ENCODE data around the gene KIAA1217. TPM values are rescaled to one million over a fixed set of nuclear protein-coding genes. Genes with fewer than 3 reads are reported as not detected.

Gene KIAA1217
- total and polyA plus RNA-seq, 2 of the 8 experiments (the other 6 are each of a cell fraction or from before 2014, with no cell fraction given) = 4.5 to 15.6 TPM

DNA sequence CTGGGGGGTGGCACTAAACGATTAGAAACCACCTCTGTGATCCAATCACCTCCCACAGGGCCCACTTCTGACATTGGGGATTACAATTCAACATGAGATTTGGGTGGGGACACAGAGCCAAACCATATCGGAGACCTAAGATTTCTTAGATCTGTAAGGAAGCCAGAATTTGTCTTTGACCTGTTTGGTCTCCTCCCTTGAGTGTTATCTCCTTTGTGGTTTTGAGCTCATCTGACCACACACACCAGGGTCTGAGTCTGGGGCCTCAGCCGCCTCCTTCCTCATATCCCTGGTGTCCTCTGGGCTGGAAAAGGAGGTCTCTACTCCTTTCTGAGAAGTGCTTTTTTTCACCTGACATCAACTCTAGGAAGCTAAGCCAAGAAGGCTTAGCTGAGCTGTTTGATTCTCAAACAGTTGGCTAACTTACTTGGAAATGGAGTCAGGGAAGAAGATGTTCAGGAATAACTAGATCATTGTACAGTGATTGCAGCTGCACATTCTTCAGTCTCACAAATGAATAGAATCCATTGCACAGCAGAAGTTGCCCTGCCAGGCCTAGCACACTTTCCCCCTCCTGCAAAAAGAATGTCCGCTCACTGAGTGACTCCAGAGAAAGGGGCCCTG, 347.3 kb downstream of the KIAA1217 start:
- no peak overlapping the region for H3K27ac ChIP-seq (ENCODE audit: low read depth, low read length)
- H3K4me3 ChIP-seq (ENCODE audit: extremely low read depth in 1 of 4, insufficient read depth in 2 of 4, low read depth in 3 of 4, low read length in 4 of 4) = no peak overlapping the region
- FAIRE-seq (no peak), DNase-seq (ENCODE audit: low read depth in 1 of 2, low spot score in 2 of 2) (no peak)
- peaks cover 10 to 17% of the 10 kb centered on the region in 2 experiments; a peak in 3 of 4 replicates for H3K9me3 ChIP-seq (ENCODE audit: insufficient read depth in 2 of 2, low read depth in 1 of 2, low read length in 1 of 2)
- TF ChIP-seq KDM1A (IDR thresholded peaks at IDR 0.05; ENCODE audit: borderline replicate concordance, low read length) (no peak), NRF1 (IDR thresholded peaks at IDR 0.05; ENCODE audit: low read depth, low read length) (no peak), CHD2 (IDR thresholded peaks at IDR 0.05; ENCODE audit: low read length) (no peak), KDM5A (IDR thresholded peaks at IDR 0.05; ENCODE audit: low read length) (no peak), EZH2 (IDR thresholded peaks at IDR 0.05; ENCODE audit: low read depth, low read length, severe bottlenecking) (no peak), CBX8 (IDR thresholded peaks at IDR 0.05; ENCODE audit: borderline replicate concordance, low read depth, low read length) (no peak)
- H3K27me3 ChIP-seq (replicated peaks in 1 of 4; ENCODE audit: control insufficient read depth in 3 of 4, extremely low read depth in 1 of 4, insufficient read depth in 3 of 4, low read length in 3 of 4) = no peaks in the 10 kb centered on the region
- H3K56ac ChIP-seq (replicated peaks; ENCODE audit: insufficient read length, low read depth, low read length) = no peak overlapping the region
- no peak overlapping the region for H4K91ac ChIP-seq (replicated peaks; ENCODE audit: insufficient read length, low read length)
- peaks cover 3 to 8% (median 7%) of the 10 kb centered on the region in 4 experiments; a peak in 6 of 7 replicates for H3K4me1 ChIP-seq (replicated peaks in 1 of 4; ENCODE audit: control insufficient read depth in 3 of 4, insufficient read depth in 4 of 4, low read length in 3 of 4)
- ChIA-PET POLR2A (ENCODE audit: partially characterized antibody) (no interaction called here), CTCF (ENCODE audit: partially characterized antibody) (interaction anchor here (1.0 to 5.4 kb wide), 12 partner anchors 8 to 863 kb away, joined by 3 to 28 read pairs (median 4); no protein-coding TSS in a partner anchor)
- H3K4ac ChIP-seq (replicated peaks; ENCODE audit: insufficient read length, low read depth, low read length) = no peak overlapping the region
- no peaks in the 10 kb centered on the region for H3K79me2 ChIP-seq (ENCODE audit: control insufficient read depth in 1 of 2, insufficient read depth in 2 of 2, low read length in 2 of 2)
- no peak overlapping the region for H2BK5ac ChIP-seq (ENCODE audit: low read depth, low read length)
- no peak overlapping the region for H3K14ac ChIP-seq (ENCODE audit: insufficient read length)
- no peak overlapping the region for H3K9ac ChIP-seq (replicated peaks in 1 of 4; ENCODE audit: extremely low read depth in 1 of 4, low read depth in 3 of 4, low read length in 3 of 4)
- no peaks in the 10 kb centered on the region for H3K79me1 ChIP-seq (ENCODE audit: low read depth, low read length)
- 80% methylated on average over 4 of the region's 4 CpGs; no CpG with 5 or more reads in 1 of the 2 experiments for WGBS, 2 experiments (ENCODE audit: extremely low coverage in 1 of 2, insufficient coverage in 1 of 2, insufficient read length in 1 of 2, insufficient replicate concordance in 2 of 2, low coverage in 1 of 2, low lambda C conversion rate in 2 of 2, missing lambda C conversion rate in 1 of 2)
- 0 out of 2 replicates have a peak, but pooled peaks cover 2% of the 10 kb centered on the region for H3K23me2 ChIP-seq (ENCODE audit: low read depth, low read length)
- no peaks in the 10 kb centered on the region; a peak in 1 of 8 replicates for H3K36me3 ChIP-seq (ENCODE audit: control insufficient read depth in 2 of 4, insufficient read depth in 4 of 4, low read length in 3 of 4)
- no peak overlapping the region for H3K4me2 ChIP-seq (ENCODE audit: insufficient read depth in 1 of 2, low read depth in 2 of 2, low read length in 2 of 2)
- no peak overlapping the region for H2AFZ ChIP-seq (ENCODE audit: low read length)
- no peak overlapping the region for H2BK20ac ChIP-seq (ENCODE audit: low read length)
- H2BK15ac ChIP-seq (ENCODE audit: low read length) = no peak overlapping the region
- no peak overlapping the region for H3K23ac ChIP-seq (ENCODE audit: insufficient read length)
- no peak overlapping the region for H2AK5ac ChIP-seq (ENCODE audit: low read depth, low read length)
- no peak overlapping the region for H4K8ac ChIP-seq (ENCODE audit: extremely low read depth, insufficient read depth, low read length)
- no peak overlapping the region for H2BK120ac ChIP-seq (replicated peaks; ENCODE audit: low read depth, low read length)
- H4K20me1 ChIP-seq (replicated peaks in 1 of 2; ENCODE audit: control insufficient read depth in 1 of 2, insufficient read depth in 2 of 2, low read length in 2 of 2) = no peaks in the 10 kb centered on the region
- H3K18ac ChIP-seq (ENCODE audit: extremely low read depth, low read length) = no peak overlapping the region
- no peak overlapping the region for H4K5ac ChIP-seq (ENCODE audit: insufficient read length, low read depth, low read length)
- H2BK12ac ChIP-seq (ENCODE audit: low read depth, low read length) = no peak overlapping the region

Measured in H1 (cell line).